Activated CD8-positive, alpha-beta memory T cell treated with anti-CD3 and anti-CD28 coated beads for 24 hours (primary cell): ENCODE measurements around the gene SPRR5.

Source experiments
- DNase-seq: peaks from one replicate; pipeline ENCODE4 v3.0.0-alpha.2; 2020

Gene SPRR5

GRCh38 chr1:152951711-152952110 lies 4.7 kb downstream of the SPRR5 start:
- DNase-seq: no peak

- DNase-seq: no peak
Measured at GRCh38 chr1:152953761-152954160, 6.8 kb downstream of the SPRR5 start.

- DNase-seq: no peak
Measured at GRCh38 chr1:152954436-152954835, 7.4 kb downstream of the SPRR5 start.

- no peak for DNase-seq
Measured at GRCh38 chr1:152957561-152957960, 10.6 kb downstream of the SPRR5 start.

GRCh38 chr1:152959273-152959672 lies 12.3 kb downstream of the SPRR5 start:
- DNase-seq: no peak

- DNase-seq: no peak
Measured at GRCh38 chr1:152959801-152960451, 12.9 kb downstream of the SPRR5 start.

GRCh38 chr1:152960452-152961044 lies 13.5 kb downstream of the SPRR5 start:
- DNase-seq: no peak

- no peak for DNase-seq
Measured at GRCh38 chr1:152961226-152961891, 14.4 kb downstream of the SPRR5 start.

- DNase-seq: no peak
Measured at GRCh38 chr1:152962876-152963415, 15.9 kb downstream of the SPRR5 start.

- no peak for DNase-seq
Measured at GRCh38 chr1:152964536-152964935, 17.5 kb downstream of the SPRR5 start.

GRCh38 chr1:152965853-152966252 lies 18.8 kb downstream of the SPRR5 start:
- no peak for DNase-seq

GRCh38 chr1:152967201-152967600 lies 20.2 kb downstream of the SPRR5 start:
- DNase-seq: no peak

GRCh38 chr1:152968248-152968647 lies 21.2 kb downstream of the SPRR5 start:
- no peak for DNase-seq

- no peak for DNase-seq
Measured at GRCh38 chr1:152969036-152969435, 22.0 kb downstream of the SPRR5 start.

- DNase-seq: no peak
Measured at GRCh38 chr1:152970495-152970894, 23.5 kb downstream of the SPRR5 start, which contains the start of gene SPRR4. SPRR4 (plus strand) TSS chr1:152970648; CDS start chr1:152971891, 1,243 bp downstream.

GRCh38 chr1:152972196-152972886 lies 25.3 kb downstream of the SPRR5 start:
- no peak for DNase-seq

- DNase-seq: no peak
Measured at GRCh38 chr1:152976688-152977087, 29.7 kb downstream of the SPRR5 start.

- no peak for DNase-seq
Measured at GRCh38 chr1:152977614-152978013, 30.6 kb downstream of the SPRR5 start.

GRCh38 chr1:152980676-152981075 lies 33.7 kb downstream of the SPRR5 start:
- no peak for DNase-seq

- DNase-seq: no peak
Measured at GRCh38 chr1:152981146-152981871, 34.3 kb downstream of the SPRR5 start.

GRCh38 chr1:152982076-152982475 lies 35.1 kb downstream of the SPRR5 start:
- no peak for DNase-seq

GRCh38 chr1:152983234-152983633 lies 36.2 kb downstream of the SPRR5 start:
- DNase-seq: no peak

GRCh38 chr1:152983743-152984142 lies 36.7 kb downstream of the SPRR5 start, which contains the start of gene SPRR1A:
SPRR1A (plus strand) TSS chr1:152984081; CDS start chr1:152985231, 1,150 bp downstream.
- no peak for DNase-seq
